Raji (cell line): Measurements from ENCODE around the gene VAMP2.

Experiments used
- POLR2A ChIP-seq: IDR thresholded peaks from 2 replicates; pipeline ENCODE4 v1.6.1; 2011; ENCODE audit warnings: low read depth, low read length, control low read depth; ENCODE audit not compliant: insufficient read depth

Gene VAMP2

DNA sequence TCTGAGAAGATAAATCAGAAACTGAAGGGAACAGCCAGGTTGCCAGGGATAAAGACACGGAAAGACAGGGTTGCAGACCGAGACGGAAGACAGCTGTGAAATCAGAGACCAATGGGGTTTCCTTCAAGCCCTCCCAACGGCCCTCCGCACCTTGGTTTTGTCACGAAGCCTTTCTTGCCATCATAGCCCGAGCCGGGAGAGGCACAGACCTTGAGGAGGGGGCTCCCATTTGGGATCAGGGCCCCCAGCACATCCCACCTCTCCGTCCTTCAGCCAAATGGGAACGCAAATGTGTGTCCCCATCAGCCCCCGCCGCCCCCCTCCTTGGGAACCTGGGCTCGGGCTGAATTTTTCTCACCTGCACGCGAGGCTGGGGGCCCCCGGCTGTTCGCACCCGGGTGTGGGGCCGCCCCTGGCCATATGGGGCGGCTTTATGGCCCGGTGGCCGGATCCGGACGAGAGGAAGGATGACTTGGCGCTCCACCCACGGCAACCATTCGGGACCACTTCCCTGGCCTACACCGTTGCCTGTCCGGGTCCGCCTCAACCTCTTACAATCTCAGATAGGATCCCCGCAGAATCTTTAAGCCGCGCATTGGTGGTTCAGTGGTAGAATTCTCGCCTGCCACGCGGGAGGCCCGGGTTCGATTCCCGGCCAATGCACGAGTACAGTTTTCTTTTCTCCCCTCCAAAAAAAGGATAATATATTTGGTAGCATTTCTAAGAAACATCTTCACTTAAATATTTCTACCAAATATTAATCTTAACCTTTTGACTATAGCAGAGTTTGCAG lies 37.4 kb downstream of the VAMP2 start:
- peak; percentile 51 for TF ChIP-seq POLR2A

DNA sequence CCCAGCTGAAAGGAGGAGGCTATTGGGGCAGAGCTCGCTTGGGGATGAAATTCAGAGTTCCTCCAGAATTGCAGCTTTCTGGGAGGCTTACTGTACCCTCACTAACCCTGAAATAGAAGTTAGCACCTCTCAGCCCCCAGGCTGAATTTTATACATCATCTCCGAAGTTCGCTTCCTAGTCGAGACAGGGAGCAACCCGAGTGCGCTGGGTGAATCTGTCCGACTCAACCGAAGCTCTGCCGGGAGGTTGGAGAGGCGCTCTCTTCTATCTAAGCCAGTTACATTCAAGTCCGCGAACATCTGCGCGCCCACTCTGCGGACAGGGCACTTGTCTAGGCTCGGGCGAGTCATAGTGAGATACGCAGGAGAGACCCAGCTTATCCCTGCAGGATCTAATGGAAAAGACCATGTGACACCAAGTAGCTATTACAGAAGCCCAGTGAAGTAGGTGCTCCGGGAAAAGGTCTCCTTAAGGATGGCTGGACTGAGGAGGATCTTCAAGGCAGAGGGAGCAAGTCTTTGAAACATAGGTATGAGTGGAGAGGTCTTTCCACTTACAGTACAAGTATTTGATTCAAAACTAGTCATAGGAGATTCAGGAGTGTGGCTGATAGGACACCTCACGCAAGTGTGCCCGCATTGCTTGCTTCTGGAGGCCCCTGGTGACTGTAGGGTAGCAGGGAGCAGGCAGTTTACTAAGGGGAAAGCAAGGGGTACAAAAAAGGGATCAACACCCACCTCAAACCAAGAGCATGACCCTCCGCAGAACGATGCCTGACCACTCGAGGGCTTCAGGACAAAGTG lies 38.2 kb downstream of the VAMP2 start:
- no peak for TF ChIP-seq POLR2A

DNA sequence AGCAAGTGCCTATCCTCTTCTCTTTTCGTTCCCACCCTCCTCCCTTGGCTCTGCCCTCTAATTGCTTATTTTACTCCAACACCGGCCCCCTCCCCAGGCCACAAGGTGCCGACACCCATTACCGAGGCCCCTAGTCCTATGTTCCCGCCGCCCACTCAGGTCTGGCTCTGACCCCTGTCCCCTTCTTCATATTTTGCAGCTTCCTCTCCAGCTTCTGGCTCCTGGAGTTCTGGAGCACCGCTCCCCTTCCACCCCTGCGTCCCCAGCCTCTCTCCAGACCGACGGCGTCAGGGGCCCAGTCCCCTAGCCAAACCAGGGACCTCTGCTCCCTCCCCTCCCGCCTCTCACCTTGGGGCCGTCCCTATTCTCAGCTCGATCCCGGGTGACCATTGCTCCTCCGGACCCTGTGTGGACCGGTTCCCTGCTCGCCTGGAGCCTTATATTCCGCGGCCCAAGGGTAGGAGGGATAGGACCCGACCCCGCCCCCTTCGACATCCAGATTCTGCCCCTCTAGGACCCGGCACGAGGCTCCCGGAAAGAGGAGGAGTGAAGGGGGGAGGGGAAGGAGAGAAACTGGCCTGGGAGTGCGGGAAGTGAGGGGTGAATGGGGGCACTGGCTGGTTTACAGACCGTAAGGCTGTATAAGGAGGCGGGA lies 38.9 kb downstream of the VAMP2 start, which contains the start of gene HES7:
Gene HES7, minus strand, starts transcription at position 412 of the 655 bp plus-strand sequence. Its CDS starts 22 bp downstream, at position 390.
- TF ChIP-seq POLR2A: no peak

- TF ChIP-seq POLR2A: no peak
Observed at GRCh38 chr17:8122924-8123694, 39.6 kb downstream of the VAMP2 start.

DNA sequence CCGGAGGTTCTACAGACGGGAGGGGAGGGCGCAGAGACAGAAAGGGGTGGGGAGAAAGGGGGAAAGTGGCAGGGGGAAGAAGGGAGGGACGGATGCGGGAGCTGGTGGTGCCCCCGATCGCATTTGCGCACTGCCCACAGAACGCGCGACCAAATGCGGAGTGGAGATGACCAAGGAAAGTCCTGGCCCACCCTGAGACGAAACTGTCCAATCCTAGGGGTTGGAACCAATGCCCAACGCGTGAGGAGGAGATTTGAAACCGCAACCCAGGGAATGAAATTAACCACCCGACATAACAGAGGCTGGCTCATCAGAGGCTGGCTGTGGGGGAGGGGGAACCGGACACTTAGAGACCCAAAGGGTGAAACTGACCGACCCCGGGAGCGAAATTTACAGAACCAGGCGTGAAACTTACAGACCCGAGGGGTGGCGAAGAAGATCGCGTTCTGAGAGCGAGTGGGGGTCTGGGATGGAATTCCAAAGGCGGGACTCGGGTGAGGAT lies 40.3 kb downstream of the VAMP2 start:
- TF ChIP-seq POLR2A: no peak

- peak; percentile 24; the same call in 1 of the 2 replicates for TF ChIP-seq POLR2A
Observed at GRCh38 chr17:8121681-8122421, 40.9 kb downstream of the VAMP2 start.

- TF ChIP-seq POLR2A: no peak
Observed at GRCh38 chr17:8121407-8121680, 41.4 kb downstream of the VAMP2 start.

GRCh38 chr17:8120520-8121406 lies 42.0 kb downstream of the VAMP2 start:
- TF ChIP-seq POLR2A: peak; percentile 41; the same call in 1 of the 2 replicates

DNA sequence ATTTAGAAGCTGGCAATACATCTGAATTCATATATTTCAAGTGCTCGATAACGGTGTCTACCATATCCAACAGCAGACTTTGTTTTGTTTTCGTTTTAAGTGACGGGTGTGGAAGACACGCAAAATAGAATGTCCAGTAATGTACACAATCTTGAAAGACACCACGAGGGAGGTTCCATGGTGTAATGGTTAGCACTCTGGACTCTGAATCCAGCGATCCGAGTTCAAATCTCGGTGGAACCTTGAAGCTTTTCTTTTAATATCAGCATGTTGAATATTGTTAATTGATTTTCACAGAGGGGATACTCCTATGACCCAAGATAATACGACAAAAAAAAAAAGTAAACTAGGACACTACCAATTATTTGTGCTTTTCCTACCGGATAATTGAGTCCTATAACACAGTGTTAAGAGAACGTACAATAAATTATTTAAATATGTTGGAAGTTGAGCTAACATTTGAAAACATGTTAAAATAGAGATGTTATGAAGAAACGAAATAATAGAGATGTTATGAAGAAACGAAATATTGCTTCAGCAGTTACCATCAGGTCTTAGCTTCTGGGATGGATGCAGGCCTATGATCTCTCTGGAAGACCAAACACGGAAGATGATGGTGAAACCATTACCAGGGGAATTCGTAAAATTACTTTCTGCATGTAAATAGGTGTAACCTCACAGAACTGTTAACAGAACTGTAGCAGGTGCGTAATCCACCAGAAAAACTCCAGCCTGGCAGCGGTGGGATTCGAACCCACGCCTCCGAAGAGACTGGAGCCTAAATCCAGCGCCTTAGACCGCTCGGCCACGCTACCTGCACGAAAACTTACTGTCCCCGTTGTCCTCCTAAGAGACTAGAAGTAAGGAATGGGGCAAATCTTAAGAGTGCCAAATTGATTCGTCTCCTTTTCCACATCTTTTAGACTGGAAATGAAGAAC lies 42.9 kb downstream of the VAMP2 start:
- TF ChIP-seq POLR2A: no peak

DNA sequence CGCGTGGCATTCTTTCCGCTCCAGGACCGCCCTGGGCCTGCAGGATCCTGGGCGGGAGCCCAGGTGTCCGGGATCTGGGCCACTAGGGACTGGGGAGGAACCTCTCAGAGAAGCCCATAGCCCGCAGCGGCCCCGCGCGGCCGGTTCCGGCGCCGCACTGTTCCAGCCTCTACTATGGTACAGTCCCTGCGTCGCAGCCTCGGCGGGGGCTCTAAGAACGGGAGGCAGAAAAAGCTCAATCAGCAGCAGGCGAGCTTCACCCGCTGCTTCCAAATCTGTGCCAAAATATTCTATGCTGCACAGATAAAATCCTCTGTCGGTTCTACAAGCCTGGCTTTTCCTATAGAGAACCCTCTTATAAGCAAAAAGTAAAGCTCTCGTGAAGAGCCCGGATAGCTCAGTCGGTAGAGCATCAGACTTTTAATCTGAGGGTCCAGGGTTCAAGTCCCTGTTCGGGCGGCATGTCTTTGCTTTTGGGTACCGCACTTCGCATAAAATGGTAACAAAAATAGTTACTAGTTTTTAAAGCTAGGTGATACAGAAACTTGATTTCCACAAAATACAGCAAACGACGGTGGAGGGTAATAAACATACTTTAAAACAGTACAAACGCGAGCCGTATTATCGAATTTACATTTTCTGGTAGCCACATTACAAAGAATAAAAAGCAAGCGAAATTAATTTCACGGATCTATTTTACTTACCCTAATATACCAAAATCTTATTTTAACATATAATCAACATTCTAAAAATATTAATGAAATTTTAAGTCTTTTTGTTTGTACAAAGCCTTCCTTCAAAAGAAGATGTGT lies 43.8 kb downstream of the VAMP2 start:
- TF ChIP-seq POLR2A: 0 out of 2 replicates have a peak, but pooled peaks have one; percentile 28
